ENCODE results near the gene EPG5. TPM values are rescaled to one million over a fixed set of nuclear protein-coding genes. Genes with fewer than 3 reads are reported as not detected.

The EPG5 gene
- polyA plus RNA-seq, 2 donors: 5.1 to 8.1 TPM

DNA sequence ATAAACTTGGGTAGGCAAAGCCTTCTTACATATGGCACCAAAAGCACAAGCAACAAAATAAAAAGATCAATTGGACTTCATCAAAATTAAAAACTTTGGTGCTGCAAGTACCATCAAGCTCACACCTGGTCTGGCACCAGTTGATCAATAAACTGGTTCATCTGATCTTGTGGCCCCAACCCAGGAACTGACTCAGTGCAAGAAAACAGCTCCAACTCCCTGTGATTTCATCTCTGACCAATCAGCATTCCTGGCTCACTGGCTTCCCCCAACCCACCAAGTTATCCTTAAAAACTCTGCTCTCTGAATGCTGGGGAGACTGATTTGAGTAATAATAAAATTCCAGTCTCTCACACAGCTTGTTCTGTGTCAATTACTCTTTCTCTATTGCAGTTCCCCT, 8.4 kb downstream of the EPG5 start:
- H3K27ac ChIP-seq (ENCODE audit: low read depth in 2 of 2, low read length in 1 of 2): no peak overlapping the region
- peaks cover 0 to 13% of the 10 kb centered on the region in 2 donors for H3K36me3 ChIP-seq (ENCODE audit: control insufficient read depth in 2 of 2, insufficient read depth in 2 of 2, low read length in 1 of 2)
- no peaks in the 10 kb centered on the region for H3K27me3 ChIP-seq (ENCODE audit: control insufficient read depth in 1 of 2, insufficient read depth in 2 of 2, low read length in 2 of 2)
- no peaks in the 10 kb centered on the region for H3K9me3 ChIP-seq (ENCODE audit: control insufficient read depth in 2 of 2, insufficient read depth in 1 of 2, low read depth in 1 of 2, low read length in 1 of 2)
- no peak overlapping the region for H3K4me3 ChIP-seq (ENCODE audit: low read depth in 1 of 2, low read length in 2 of 2)
- H3K4me1 ChIP-seq (ENCODE audit: control insufficient read depth in 2 of 2, insufficient read depth in 2 of 2, low read length in 1 of 2): no peaks in the 10 kb centered on the region

DNA sequence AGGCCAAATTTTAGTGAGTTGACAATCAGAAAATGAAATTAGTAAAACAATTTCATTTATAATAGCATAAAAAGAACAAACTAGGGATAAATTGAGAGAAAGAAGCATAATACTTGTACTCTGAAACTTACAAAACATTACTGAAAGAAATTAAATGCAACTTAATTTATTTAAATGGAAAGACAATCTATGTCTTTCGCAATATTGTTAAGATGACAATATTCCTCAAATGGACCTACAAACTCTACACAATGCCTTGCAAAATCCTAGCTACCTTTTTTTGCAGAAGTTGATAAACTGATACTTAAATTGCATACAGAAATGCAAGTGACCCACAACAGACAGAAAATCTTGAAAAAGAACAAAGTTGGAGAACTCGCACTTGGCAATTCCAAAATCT, 9.1 kb downstream of the EPG5 start:
- no peaks in the 10 kb centered on the region for H3K27me3 ChIP-seq (ENCODE audit: control insufficient read depth in 1 of 2, insufficient read depth in 2 of 2, low read length in 2 of 2)
- peaks cover 0 to 17% of the 10 kb centered on the region in 2 donors for H3K36me3 ChIP-seq (ENCODE audit: control insufficient read depth in 2 of 2, insufficient read depth in 2 of 2, low read length in 1 of 2)
- no peaks in the 10 kb centered on the region for H3K9me3 ChIP-seq (ENCODE audit: control insufficient read depth in 2 of 2, insufficient read depth in 1 of 2, low read depth in 1 of 2, low read length in 1 of 2)
- no peak overlapping the region for H3K4me3 ChIP-seq (ENCODE audit: low read depth in 1 of 2, low read length in 2 of 2)
- no peak overlapping the region for H3K27ac ChIP-seq (ENCODE audit: low read depth in 2 of 2, low read length in 1 of 2)
- H3K4me1 ChIP-seq (ENCODE audit: control insufficient read depth in 2 of 2, insufficient read depth in 2 of 2, low read length in 1 of 2): no peaks in the 10 kb centered on the region
- WGBS, 2 donors: 96% methylated on average over 2 of the region's 2 CpGs

GRCh38 chr18:45957100-45957499, 10.0 kb downstream of the EPG5 start:
- Histone ChIP-seq H3K4me1 (ENCODE audit: control insufficient read depth in 2 of 2, insufficient read depth in 2 of 2, low read length in 1 of 2) (no peaks in the 10 kb centered on the region), H3K4me3 (ENCODE audit: low read depth in 1 of 2, low read length in 2 of 2) (no peak overlapping the region), H3K36me3 (ENCODE audit: control insufficient read depth in 2 of 2, insufficient read depth in 2 of 2, low read length in 1 of 2) (peaks cover 6 to 17% of the 10 kb centered on the region in 2 donors), H3K27me3 (ENCODE audit: control insufficient read depth in 1 of 2, insufficient read depth in 2 of 2, low read length in 2 of 2) (no peaks in the 10 kb centered on the region), H3K9me3 (ENCODE audit: control insufficient read depth in 2 of 2, insufficient read depth in 1 of 2, low read depth in 1 of 2, low read length in 1 of 2) (no peaks in the 10 kb centered on the region), H3K27ac (ENCODE audit: low read depth in 2 of 2, low read length in 1 of 2) (no peak overlapping the region)

DNA sequence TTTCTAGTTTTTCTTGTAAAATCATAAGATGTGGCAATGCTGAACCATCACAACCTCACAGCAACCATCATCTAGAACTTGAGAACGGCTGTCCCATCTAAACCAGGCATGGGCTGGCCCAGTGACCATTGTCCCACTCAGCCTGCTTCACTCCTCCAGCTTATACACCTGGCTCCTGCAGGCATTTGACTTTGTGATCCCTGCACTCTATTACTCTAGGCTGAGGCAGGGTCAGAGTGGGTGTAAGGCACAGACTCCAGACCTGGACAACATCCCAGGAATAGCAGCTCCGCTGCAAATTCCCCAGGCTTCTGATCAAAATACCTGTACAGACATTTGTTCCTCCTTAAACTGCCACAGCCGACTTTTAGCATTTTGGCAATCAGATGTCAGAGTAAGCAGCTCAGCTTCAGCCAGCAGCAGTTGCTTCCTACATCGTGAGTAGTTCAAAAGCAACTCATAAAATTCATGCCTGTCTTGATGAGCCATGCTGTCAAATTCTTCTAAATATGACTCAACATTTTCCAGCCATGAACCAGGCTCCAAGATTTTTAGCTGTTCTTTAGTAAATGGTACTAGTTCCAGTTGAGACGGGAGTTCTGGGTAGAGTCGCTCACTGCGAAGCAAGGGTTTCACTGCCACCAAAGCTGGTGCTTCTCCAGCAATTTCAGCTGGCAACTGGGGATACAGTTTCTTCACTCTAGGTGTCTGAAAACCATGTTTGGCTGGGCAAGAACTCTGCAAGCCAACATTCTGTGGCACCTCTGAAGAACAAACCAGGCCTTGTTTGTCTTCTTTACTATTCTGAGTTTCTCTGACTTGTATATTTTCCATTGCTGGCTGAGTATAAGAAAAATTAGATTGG, 12.8 kb downstream of the EPG5 start:
- 86 to 88% methylated on average over 7 of the region's 7 CpGs for WGBS, 2 donors
- Histone ChIP-seq H3K27me3 (ENCODE audit: control insufficient read depth in 1 of 2, insufficient read depth in 2 of 2, low read length in 2 of 2) (no peaks in the 10 kb centered on the region), H3K4me1 (ENCODE audit: control insufficient read depth in 2 of 2, insufficient read depth in 2 of 2, low read length in 1 of 2) (no peaks in the 10 kb centered on the region), H3K36me3 (ENCODE audit: control insufficient read depth in 2 of 2, insufficient read depth in 2 of 2, low read length in 1 of 2) (peaks cover 7 to 17% of the 10 kb centered on the region in 2 donors), H3K27ac (ENCODE audit: low read depth in 2 of 2, low read length in 1 of 2) (no peak overlapping the region), H3K4me3 (ENCODE audit: low read depth in 1 of 2, low read length in 2 of 2) (no peak overlapping the region), H3K9me3 (ENCODE audit: control insufficient read depth in 2 of 2, insufficient read depth in 1 of 2, low read depth in 1 of 2, low read length in 1 of 2) (no peaks in the 10 kb centered on the region)

GRCh38 chr18:45951016-45951714, 16.0 kb downstream of the EPG5 start:
- H3K9me3 ChIP-seq (ENCODE audit: control insufficient read depth in 2 of 2, insufficient read depth in 1 of 2, low read depth in 1 of 2, low read length in 1 of 2): no peaks in the 10 kb centered on the region
- no peak overlapping the region for H3K27ac ChIP-seq (ENCODE audit: low read depth in 2 of 2, low read length in 1 of 2)
- 75 to 82% methylated on average over 4 of the region's 4 CpGs for WGBS, 2 donors
- H3K4me1 ChIP-seq (ENCODE audit: control insufficient read depth in 2 of 2, insufficient read depth in 2 of 2, low read length in 1 of 2): no peaks in the 10 kb centered on the region
- peaks cover 17 to 25% of the 10 kb centered on the region in 2 donors for H3K36me3 ChIP-seq (ENCODE audit: control insufficient read depth in 2 of 2, insufficient read depth in 2 of 2, low read length in 1 of 2)
- no peak overlapping the region for H3K4me3 ChIP-seq (ENCODE audit: low read depth in 1 of 2, low read length in 2 of 2)
- no peaks in the 10 kb centered on the region for H3K27me3 ChIP-seq (ENCODE audit: control insufficient read depth in 1 of 2, insufficient read depth in 2 of 2, low read length in 2 of 2)

GRCh38 chr18:45945669-45946068, 21.5 kb downstream of the EPG5 start:
- Histone ChIP-seq H3K4me3 (ENCODE audit: low read depth in 1 of 2, low read length in 2 of 2) (no peak overlapping the region), H3K4me1 (ENCODE audit: control insufficient read depth in 2 of 2, insufficient read depth in 2 of 2, low read length in 1 of 2) (no peaks in the 10 kb centered on the region), H3K36me3 (ENCODE audit: control insufficient read depth in 2 of 2, insufficient read depth in 2 of 2, low read length in 1 of 2) (peaks cover 8 to 19% of the 10 kb centered on the region in 2 donors), H3K9me3 (ENCODE audit: control insufficient read depth in 2 of 2, insufficient read depth in 1 of 2, low read depth in 1 of 2, low read length in 1 of 2) (no peaks in the 10 kb centered on the region), H3K27me3 (ENCODE audit: control insufficient read depth in 1 of 2, insufficient read depth in 2 of 2, low read length in 2 of 2) (no peaks in the 10 kb centered on the region), H3K27ac (ENCODE audit: low read depth in 2 of 2, low read length in 1 of 2) (no peak overlapping the region)
- WGBS, 2 donors: 85 to 86% methylated on average over 5 of the region's 5 CpGs

GRCh38 chr18:45940724-45941123, 26.4 kb downstream of the EPG5 start:
- WGBS, 2 donors: 81 to 82% methylated on average over 2 of the region's 2 CpGs
- H3K36me3 ChIP-seq (ENCODE audit: control insufficient read depth in 2 of 2, insufficient read depth in 2 of 2, low read length in 1 of 2): peaks cover 8 to 17% of the 10 kb centered on the region in 2 donors
- no peak overlapping the region for H3K4me3 ChIP-seq (ENCODE audit: low read depth in 1 of 2, low read length in 2 of 2)
- no peaks in the 10 kb centered on the region for H3K27me3 ChIP-seq (ENCODE audit: control insufficient read depth in 1 of 2, insufficient read depth in 2 of 2, low read length in 2 of 2)
- H3K9me3 ChIP-seq (ENCODE audit: control insufficient read depth in 2 of 2, insufficient read depth in 1 of 2, low read depth in 1 of 2, low read length in 1 of 2): no peaks in the 10 kb centered on the region
- no peak overlapping the region for H3K27ac ChIP-seq (ENCODE audit: low read depth in 2 of 2, low read length in 1 of 2)
- H3K4me1 ChIP-seq (ENCODE audit: control insufficient read depth in 2 of 2, insufficient read depth in 2 of 2, low read length in 1 of 2): no peaks in the 10 kb centered on the region

- H3K27ac ChIP-seq (ENCODE audit: low read depth in 2 of 2, low read length in 1 of 2): no peak overlapping the region
- H3K4me3 ChIP-seq (ENCODE audit: low read depth in 1 of 2, low read length in 2 of 2): no peak overlapping the region
- no peaks in the 10 kb centered on the region for H3K4me1 ChIP-seq (ENCODE audit: control insufficient read depth in 2 of 2, insufficient read depth in 2 of 2, low read length in 1 of 2)
- H3K36me3 ChIP-seq (ENCODE audit: control insufficient read depth in 2 of 2, insufficient read depth in 2 of 2, low read length in 1 of 2): peaks cover 5 to 17% of the 10 kb centered on the region in 2 donors
- WGBS, 2 donors: 86 to 88% methylated on average over 2 of the region's 2 CpGs
- H3K27me3 ChIP-seq (ENCODE audit: control insufficient read depth in 1 of 2, insufficient read depth in 2 of 2, low read length in 2 of 2): no peaks in the 10 kb centered on the region
- no peaks in the 10 kb centered on the region for H3K9me3 ChIP-seq (ENCODE audit: control insufficient read depth in 2 of 2, insufficient read depth in 1 of 2, low read depth in 1 of 2, low read length in 1 of 2)
These were observed 27.9 kb downstream of the EPG5 start for GRCh38 chr18:45939236-45939635.

GRCh38 chr18:45938488-45938935, 28.6 kb downstream of the EPG5 start:
- peaks cover 5 to 19% of the 10 kb centered on the region in 2 donors for H3K36me3 ChIP-seq (ENCODE audit: control insufficient read depth in 2 of 2, insufficient read depth in 2 of 2, low read length in 1 of 2)
- WGBS, 2 donors: 77 to 87% methylated on average over 2 of the region's 2 CpGs

More at GRCh38 chr18:45938488-45938935, 28.6 kb downstream of the EPG5 start:
- no peaks in the 10 kb centered on the region for H3K9me3 ChIP-seq (ENCODE audit: control insufficient read depth in 2 of 2, insufficient read depth in 1 of 2, low read depth in 1 of 2, low read length in 1 of 2)
- H3K4me3 ChIP-seq (ENCODE audit: low read depth in 1 of 2, low read length in 2 of 2): no peak overlapping the region
- no peaks in the 10 kb centered on the region for H3K4me1 ChIP-seq (ENCODE audit: control insufficient read depth in 2 of 2, insufficient read depth in 2 of 2, low read length in 1 of 2)
- H3K27ac ChIP-seq (ENCODE audit: low read depth in 2 of 2, low read length in 1 of 2): no peak overlapping the region
- no peaks in the 10 kb centered on the region for H3K27me3 ChIP-seq (ENCODE audit: control insufficient read depth in 1 of 2, insufficient read depth in 2 of 2, low read length in 2 of 2)

Data from esophagus (tissue), 2 donors.